DMS 273 (cell line): ENCODE measurements around the gene TEX101.
A peak's percentile ranks its signal among the peaks of the same experiment; 100 is the strongest.
"Not testable (repeated sequence)": the region's sequence is repeated elsewhere in the genome, so short reads cannot be mapped to it uniquely, and the experiment has no call there.

Source experiments
- DNase-seq: peaks from one replicate; lab custom pipeline; 2025; ENCODE audit not compliant: unreplicated experiment; lab: John Stamatoyannopoulos, UW

The TEX101 gene, protein sequence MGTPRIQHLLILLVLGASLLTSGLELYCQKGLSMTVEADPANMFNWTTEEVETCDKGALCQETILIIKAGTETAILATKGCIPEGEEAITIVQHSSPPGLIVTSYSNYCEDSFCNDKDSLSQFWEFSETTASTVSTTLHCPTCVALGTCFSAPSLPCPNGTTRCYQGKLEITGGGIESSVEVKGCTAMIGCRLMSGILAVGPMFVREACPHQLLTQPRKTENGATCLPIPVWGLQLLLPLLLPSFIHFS

DNA sequence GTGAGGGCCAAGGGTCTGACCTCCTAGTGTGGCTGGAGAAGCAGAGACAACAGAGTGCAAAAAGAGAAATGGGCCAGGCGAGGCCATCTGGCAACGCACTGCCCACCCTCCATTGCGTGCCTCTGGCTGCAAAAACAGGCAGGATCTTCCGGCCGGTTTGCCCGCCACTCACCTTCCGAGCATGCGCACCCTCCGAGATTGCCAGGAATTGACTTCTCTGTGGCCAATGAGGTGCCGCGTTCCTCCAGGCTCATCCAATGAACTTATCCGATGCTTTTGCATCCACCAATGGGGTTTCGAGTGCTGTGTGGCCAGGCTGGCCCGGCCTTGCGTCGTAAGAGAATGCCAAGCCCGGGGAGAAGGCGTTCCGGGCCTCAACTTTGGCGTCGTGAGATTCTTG, at the start of gene TEX101:
TSS of gene TEX101 (plus strand) at position 337 of the 400 bp plus-strand sequence. CDS start 1,030 bp downstream, outside the sequence.
- DNase-seq, result no peak

DNA sequence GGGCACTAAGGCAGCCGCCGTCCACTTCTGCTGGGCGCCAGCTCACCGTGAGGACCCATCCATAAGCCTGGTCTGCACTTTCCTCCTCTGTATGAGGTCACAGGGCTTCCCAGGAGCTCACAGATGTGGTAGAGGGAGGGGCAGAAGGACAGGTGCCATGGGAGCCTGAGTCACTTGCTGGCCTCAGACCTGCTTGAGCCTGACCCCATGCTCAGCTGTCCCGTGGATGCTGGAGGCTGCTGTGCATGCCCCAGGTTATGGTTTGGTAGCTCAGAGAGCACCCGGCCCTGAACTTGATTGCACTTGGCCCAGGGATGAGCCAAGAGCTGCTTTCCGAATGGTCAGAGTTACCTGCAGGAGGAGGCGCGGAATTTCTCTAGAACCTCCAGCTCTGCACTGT, 49.0 kb upstream of the TEX101 start:
- not testable (repeated sequence) for DNase-seq

DNA sequence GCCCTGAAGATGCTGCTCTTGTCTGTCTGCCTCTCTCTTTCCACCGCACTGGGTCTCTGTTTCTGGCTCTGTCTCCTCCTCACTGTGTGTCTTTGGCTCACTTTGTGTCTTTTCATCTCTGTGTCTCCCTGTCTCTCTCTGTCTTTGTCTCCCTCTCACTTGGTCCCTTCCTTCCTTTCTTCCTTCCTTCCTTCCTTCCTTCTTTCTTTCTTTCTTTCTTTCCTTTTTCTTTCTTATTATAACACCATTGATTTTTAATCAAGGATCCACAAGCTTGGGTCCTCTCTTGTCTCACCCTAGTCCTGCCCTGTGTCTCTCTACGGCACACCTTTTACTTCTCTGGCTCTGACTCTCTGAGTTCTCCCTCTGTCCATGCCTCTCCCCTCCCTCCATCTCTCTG, 46.9 kb upstream of the TEX101 start:
- DNase-seq, result no peak

DNA sequence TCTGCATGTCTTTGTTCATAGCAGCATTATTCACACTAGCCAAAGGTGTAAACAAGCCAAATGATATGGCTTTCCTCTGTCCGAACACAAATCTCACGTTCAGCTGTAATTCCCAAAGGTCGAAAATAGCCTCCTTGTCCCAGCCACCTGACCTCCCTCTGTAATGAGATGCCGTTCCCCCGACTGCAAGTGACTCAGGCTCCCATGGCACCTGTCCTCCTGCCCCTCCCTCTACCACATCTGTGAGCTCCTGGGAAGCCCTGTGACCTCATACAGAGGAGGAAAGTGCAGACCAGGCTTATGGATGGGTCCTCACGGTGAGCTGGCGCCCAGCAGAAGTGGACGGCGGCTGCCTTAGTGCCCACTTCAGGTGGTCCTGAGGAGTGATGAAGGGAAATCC, 45.8 kb upstream of the TEX101 start:
- DNase-seq, result not testable (repeated sequence)

DNA sequence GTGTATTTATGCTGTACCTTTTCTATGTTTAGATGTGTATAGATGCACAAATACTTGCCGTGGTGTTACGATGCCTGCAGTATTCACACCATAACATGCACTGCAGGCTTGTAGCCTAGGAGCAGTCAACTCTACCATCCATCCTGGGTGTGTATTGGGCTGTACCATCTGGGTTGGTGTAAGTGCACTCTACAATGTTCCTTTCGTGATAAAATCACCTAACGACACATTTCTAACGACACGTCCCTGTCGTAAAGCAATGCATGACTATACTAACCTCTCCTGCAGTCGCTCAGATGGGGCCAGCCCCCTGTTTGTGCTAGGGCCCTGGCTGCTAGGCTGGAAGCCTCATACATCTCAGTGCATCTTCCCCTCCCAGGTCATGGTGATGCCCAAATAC, 42.8 kb upstream of the TEX101 start:
- DNase-seq, result no peak

DNA sequence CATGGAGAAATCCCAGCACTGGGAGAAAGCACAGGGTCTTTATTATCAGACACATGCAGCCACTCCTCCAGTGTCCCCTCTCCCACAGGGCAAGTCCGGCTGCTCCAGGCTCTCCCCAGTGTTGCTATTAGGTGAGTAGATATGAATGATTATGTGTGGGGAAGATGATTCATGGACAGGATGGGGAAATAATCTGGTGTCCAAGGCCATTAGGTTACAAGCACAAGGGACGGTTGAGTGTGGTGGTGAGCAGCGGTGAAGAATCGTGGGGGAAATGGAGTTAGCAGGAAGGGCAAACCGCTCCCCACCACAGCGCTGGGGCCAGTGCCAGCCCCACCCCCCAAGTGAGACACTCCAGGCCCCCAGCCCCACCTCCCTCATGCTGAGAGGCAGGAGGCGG, 42.2 kb upstream of the TEX101 start:
- DNase-seq, result no peak

DNA sequence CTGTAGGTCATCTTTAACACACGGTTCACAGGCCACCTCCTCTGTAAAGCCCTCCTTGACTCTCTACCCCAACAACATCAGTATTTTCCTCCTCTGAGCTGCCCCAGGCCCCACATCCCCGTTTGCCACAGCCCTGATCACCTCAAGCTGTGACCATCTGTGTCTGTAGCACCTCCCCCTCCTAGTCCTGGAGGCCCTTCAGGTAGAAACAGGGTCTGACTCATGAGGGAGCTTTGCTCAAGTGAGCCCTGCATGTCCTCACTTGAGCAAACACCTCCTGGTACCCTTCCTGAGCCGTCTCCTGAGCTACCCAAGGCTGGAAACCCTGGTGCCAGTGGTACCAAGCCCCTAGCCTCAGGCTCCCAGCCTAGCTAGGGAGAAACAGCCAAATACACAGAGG, 37.1 kb upstream of the TEX101 start:
- DNase-seq, result not testable (repeated sequence)

DNA sequence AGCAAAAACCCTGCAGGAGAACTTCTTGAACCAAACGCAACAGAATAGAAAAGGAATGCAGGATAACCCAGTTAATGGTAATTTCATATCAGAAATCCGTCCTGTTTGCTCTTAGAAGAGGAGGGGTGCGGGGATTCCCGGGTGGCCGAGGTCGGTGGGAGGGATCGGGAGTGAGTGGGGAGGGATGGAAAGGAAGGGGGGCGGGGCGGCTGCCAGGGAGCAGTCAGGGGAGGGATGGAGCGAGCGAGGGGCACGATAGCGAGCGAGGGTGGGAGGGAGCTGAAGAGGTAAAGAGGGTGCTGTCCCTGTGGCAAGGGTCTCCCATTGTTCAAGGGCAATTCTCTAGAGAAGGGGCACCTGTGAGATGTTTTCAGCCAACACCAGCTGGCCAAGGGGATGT, 34.7 kb upstream of the TEX101 start:
- DNase-seq, result no peak

DNA sequence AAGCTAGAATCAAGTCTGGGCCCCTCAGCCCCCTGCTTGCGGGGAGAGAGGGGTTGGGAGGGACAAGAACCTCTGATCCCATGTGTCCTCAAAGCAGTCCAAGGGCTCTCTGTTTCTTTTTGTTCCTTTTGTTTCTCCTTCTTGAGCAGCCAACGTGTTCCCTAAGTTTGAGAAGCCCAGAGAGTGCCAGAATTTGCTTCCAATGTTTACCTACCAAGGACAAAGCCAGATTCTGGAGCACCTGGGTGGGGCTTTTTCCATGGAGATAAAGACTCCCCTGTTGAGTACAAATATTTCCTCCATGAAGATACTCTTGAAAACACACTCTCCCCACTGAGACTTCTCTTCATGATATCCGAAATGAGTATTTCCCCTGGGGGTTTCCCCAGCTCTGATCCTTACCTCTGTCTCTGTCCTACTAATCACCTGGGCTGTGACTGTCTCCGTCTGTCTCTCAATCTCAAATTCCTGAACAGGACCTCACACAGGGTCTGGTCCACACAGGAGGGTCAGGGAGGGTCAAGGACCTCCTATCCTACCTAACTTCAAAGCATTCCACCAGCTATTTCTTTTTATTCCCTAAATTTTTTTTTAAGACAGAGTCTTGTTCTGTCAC, 33.8 kb upstream of the TEX101 start:
- no peak for DNase-seq

DNA sequence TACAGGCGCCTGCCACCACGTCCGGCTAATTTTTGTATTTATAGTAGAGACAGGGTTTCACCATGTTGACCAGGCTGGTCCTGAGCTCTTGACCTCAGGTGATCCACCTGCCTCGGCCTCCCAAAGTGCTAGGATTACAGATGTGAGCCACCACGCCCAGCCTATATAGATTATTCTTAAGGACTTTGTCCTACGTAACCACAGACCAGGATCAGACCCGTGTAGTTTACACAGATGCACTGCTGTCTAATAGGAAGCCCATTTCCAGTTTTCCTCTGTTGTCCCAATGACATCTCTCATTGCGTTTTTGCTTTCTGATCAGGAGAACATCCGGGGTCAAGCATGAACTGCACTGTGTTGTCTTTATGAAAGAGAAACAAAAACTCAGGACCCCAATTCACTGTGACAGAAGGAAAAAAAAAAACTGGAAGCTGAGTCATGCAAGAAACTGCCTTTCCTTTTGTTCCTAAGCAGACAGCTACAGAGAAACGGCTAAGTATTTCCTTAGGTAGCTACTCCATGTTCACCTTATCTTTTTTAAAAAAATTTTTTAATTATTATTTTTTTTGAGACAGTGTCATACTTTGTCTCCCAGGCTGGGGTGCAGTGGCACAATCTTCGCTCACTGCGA, 32.0 kb upstream of the TEX101 start:
- not testable (repeated sequence) for DNase-seq

DNA sequence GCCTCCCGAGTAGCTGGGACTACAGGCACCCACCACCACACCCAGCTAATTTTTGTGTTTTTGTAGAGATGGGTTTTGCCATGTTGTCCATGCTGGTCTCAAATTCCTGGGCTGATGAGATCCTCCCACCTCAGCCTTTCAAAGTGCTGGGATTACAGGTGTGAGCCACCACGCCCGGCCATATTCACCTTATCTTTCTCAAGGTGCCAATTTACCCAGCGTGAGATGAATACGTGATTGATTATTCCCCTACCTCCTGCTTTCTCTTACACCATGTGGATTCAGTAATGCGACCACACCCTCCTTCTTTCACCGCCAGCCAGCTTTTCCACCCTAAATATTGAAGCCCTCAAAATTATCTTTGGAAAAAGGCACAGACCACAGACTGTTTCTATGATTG, 31.4 kb upstream of the TEX101 start:
- DNase-seq, result not testable (repeated sequence)

DNA sequence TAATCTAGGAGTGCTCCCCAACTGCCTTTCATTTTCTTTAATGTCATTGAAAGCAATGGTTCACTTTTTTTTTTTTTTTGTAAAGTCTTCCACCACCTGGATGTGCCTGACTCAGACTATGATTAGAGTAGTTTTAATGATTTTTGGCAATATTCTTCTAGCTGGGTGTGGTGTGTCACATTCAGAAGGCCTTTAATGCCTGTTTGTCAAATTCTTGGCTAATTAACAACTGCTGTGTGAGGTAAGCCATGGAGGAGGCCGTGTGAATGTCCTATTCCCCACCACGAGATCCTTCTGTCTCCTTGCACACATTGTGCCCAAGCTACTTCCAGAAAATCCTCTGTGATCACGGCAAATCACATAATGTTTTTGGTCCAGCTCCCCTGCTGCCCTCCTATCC, 30.9 kb upstream of the TEX101 start:
- DNase-seq, result not testable (repeated sequence)

DNA sequence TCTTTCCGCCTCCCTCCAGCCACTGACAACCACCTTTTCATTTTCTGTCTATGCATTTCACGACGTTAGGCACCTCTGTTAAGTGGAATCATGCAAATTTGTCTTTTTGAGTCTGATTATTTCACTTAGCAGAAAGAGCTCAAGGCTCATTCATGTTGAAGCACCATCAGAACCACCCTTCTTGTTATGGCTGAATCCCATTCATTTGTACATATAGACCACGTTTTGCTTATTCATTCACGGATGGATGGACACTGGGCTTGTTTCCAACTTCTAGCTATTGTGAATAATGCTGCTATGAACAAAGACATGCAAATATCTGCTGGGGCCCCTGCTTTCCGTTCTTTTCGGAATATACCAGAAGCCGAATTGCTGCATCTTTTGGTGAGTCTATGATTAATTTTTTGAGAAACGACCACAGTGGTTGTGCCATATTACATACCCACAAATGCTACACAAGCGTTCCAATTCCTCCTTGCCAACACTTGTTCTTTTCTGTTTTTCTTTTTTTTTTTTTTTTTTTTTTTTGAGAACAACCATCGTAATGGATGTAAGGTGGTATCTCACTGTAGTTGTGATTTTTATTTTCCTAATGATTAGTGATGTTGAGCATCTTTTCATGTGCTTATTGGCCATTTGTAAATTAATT, 23.7 kb upstream of the TEX101 start:
- peak; percentile 18 for DNase-seq

DNA sequence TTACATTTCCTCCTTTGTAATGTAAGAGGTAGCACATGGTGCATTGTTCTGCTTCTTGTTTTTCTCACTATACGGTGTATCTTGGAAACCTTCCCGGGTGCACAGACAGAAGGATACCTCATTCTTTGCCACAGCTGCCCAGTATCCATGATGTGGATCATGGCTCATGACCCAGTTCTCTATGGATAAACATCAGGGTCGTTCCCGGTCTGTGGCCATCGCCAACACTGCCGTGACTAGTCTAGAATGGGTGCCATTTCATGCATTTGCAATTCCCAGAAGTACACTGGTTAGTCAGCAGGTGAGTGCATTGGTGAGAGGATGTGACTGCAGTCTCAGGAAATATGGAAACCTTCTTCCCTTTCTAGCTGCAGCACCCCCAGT, 23.1 kb upstream of the TEX101 start:
- DNase-seq, result not testable (repeated sequence)

DNA sequence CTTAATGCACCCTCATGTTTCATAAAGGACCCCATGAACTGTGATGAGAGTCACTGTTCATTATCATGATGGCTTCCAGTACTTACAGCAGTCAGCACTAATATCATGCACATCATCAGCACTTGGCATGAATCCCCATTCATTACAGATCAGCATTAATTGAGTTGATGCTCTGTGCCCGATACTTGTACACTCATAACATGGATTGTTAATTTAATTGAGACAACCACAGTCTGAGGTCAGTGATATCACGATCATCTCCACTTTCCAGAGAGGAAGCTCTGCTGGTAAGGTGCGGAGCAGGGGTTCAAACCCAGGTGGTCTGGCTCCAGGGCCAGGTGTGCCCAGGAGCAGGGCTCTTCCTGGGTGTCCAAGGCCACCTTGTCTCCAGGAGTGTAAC, 21.2 kb upstream of the TEX101 start:
- DNase-seq, result not testable (repeated sequence)

DNA sequence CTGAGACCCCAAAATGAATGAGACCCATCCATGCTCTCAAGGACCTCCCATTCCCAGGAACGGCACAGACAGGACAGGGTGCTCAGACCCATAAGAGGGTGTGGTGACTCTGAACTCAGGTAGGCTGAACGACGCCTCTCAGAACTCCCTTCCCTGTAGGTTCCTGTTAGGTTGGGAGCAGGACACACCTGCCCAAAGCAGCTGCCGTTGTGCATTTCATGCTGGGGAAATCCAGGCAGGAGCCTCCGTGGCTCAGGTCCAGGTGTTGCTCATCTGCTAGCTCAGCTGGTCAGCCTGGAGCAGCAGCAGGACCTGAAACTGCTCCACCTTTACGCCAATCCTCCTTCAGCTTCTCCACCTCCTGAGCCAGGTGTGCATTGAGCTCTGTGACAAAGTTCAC, 19.1 kb upstream of the TEX101 start:
- DNase-seq, result no peak

DNA sequence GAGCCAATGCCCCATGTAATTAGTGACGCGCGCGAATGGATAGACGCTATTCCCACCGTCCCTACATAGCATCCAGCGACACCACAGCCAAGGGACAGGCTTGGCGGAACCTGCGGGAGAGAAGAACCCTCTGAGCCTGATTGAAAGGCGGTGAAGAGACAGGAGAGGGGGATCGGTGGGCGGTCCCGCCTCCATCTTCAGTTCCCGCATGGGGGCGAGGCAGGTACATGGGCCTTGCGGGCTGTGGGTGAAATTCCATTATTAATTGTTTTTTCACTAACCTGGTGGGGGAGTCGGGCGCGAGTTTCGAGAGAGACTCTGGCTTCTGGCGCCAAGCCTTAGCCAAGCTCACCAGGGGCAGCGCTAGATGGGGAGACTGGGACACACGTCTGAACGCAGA, 8.4 kb upstream of the TEX101 start:
- no peak for DNase-seq

DNA sequence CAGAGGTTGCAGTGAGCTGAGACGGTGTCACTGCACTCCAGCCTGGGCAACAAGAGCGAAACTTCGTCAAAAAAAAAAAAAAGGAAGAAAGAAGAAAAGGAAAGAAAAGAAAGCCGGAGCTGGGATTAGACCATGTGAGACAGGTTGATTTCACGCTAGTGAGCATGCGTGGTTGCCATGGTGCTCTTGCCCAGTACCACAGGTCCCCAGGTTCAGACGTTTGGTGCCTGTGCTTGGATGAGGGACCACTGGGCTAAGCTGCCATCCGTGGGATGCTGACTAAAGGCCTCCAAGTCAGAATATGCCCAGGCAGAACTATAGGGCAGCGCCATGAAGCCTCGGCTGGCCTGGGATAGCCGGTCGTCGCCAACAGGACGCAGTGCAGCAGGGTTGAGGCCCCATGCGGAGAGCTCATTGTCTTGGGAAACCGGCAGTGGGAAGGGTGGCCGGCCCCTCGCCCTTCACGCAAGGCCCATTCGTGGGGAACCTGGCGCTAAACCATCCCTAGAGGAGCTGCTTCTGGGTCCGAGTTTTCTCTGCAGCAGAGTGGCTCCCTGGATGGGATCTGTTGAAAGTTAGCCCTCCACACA, 7.2 kb upstream of the TEX101 start:
- DNase-seq, result no peak

DNA sequence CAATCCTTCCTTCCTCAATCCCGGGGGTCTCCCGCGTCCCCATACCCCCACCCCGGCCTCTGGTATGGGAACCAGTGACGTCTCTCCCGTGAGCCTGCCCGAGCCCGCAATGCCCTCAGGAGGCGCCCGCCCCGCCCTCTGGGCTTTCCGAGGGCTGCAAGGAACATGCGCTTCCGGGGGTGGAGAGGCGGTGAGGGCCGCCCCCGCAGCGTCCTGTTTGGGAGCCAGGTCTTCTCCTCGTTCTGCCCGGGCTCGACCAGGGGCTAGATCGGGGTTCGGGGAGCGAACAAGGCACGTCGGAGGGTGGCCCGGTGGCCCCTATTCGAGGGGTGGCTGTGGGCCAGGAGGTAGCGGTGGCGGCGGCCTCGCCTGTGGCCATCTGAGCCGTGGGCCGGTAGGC, 6.6 kb upstream of the TEX101 start:
- DNase-seq, result no peak

DNA sequence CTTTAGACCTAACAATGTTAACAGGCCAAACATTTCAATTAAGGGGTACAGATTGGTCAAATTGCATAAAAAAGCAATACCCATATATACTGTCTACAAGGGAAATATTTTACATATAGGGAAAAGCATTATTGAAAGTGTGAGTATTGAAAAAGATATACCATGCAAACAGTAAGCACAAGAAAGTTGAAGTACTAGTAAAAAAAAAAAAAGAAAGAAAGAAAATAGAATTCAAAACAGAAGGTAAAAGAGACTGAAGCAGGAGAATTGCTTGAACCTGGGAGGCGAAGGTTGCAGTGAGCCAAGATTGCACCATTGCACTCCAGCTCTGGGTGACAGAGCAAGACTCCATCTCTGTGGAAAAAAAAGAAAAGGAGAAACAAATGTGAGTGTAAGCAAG, 5.3 kb upstream of the TEX101 start:
- DNase-seq, result no peak

DNA sequence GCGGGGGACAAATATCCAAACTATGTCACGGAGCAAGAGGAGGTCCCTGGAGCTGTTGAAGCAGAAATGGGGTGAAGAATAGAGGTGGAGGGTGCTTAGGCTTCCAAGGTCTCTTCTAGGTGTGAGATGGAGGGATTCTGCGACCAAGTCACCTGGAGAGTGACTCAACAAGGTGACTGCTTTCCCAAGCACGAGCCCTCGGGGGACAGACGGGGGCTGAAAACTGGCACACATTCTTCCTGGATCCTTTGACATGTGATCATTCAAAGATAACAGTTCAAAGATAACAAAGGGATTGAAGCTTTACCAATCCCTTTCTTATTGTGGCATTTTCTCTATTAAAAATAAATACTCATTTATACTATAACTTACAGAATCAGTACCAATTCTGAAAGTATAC, 2.2 kb upstream of the TEX101 start:
- DNase-seq, result no peak
